DND-41 (cell line): ENCODE data around the gene FBXW4.

ENCODE experiments used
- ATAC-seq: fragments of 200-7000 bp; cut with Tn5 transposase; 3 replicates; pipeline ENCODE4 v1.9.1; 2021; ENCODE audit warnings: low read depth; ENCODE audit not compliant: insufficient read depth
- DNase-seq: peaks from one replicate; pipeline ENCODE4 v3.0.0-alpha.2; 2020
- H2AFZ ChIP-seq: 2 replicates; pipeline ENCODE4 v1.6.0; 2012; ENCODE audit warnings: low read depth, low read length
- H3K27ac ChIP-seq: 2 replicates; pipeline ENCODE4 v1.5.1; 2012; ENCODE audit warnings: low read length, inconsistent platforms
- H3K27me3 ChIP-seq: fragments of 200-600 bp; sonication (generic); 2 replicates; pipeline ENCODE4 v1.6.0; 2012; ENCODE audit warnings: low read length, mild to moderate bottlenecking, inconsistent platforms; ENCODE audit not compliant: insufficient read depth, poor library complexity
- H3K36me3 ChIP-seq: 2 replicates; pipeline ENCODE4 v1.5.1; 2012; ENCODE audit warnings: low read length, inconsistent platforms; ENCODE audit not compliant: insufficient read depth
- H3K4me1 ChIP-seq: 2 replicates; pipeline ENCODE4 v1.5.1; 2012; ENCODE audit warnings: mild to moderate bottlenecking, low read length; ENCODE audit not compliant: insufficient read depth
- H3K4me2 ChIP-seq: 2 replicates; pipeline ENCODE4 v1.6.0; 2012; ENCODE audit warnings: mild to moderate bottlenecking, moderate library complexity, low read length, inconsistent platforms; ENCODE audit not compliant: insufficient read depth
- H3K4me3 ChIP-seq, 2 experiments: fragments of 200-600 bp in 1 of 2; shearing (Covaris generic) in 1 of 2; 2 replicates each; pipeline ENCODE4 v1.5.1; 2012 to 2016; ENCODE audit warnings: inconsistent platforms in 2 of 2, low read length in 2 of 2, mild to moderate bottlenecking in 2 of 2, low read depth in 1 of 2, moderate library complexity in 1 of 2
- H3K79me2 ChIP-seq: 2 replicates; pipeline ENCODE4 v1.6.0; 2012; ENCODE audit warnings: low read length, inconsistent platforms; ENCODE audit not compliant: insufficient read depth
- H3K9ac ChIP-seq: 2 replicates; pipeline ENCODE4 v1.6.0; 2012; ENCODE audit warnings: low read depth, mild to moderate bottlenecking, inconsistent platforms, low read length, moderate library complexity
- H3K9me3 ChIP-seq: 2 replicates; pipeline ENCODE4 v1.5.1; 2012; ENCODE audit warnings: low read length, moderate library complexity, mild to moderate bottlenecking, inconsistent platforms; ENCODE audit not compliant: insufficient read depth, severe bottlenecking
- H4K20me1 ChIP-seq: 2 replicates; pipeline ENCODE4 v1.6.0; 2012; ENCODE audit warnings: low read length; ENCODE audit not compliant: insufficient read depth
- EZH2 ChIP-seq: IDR thresholded peaks from 3 replicates; pipeline ENCODE4 v1.6.1; 2012; ENCODE audit warnings: borderline replicate concordance, low read depth, mild to moderate bottlenecking, moderate library complexity, low read length, inconsistent platforms; ENCODE audit not compliant: severe bottlenecking
- TF ChIP-seq, protein P1 (sequence below): IDR thresholded peaks from 2 replicates; pipeline ENCODE4 v1.5.1; 2012; ENCODE audit warnings: borderline replicate concordance, low read length, moderate library complexity, mild to moderate bottlenecking; ENCODE audit not compliant: poor library complexity, severe bottlenecking; ENCODE audit errors: extremely low read depth

Gene FBXW4

DNA sequence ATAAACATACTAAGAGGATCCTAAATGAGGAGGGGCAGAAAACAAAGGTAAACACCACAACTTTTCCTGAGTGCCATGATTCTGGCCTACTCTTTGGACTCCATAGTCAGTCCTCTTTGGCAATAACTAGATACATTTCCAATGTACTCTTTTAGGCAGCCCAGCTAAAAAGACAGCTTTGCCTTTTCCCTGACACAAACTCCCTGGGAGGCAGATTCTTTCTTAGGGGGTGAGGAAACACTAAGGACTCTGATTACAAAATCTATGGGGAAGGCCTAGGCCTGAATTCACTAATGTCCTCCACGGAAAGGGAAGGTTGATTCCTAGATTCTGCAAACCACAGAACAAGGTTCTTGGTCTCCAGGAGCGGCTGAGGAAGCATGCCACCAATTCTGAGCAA is 25.8 kb downstream of the FBXW4 start:
- no peaks in the 10 kb centered on the region for H3K9me3 ChIP-seq
- H3K4me2 ChIP-seq = no peak overlapping the region
- no peaks in the 10 kb centered on the region for H3K79me2 ChIP-seq
- H3K9ac ChIP-seq = no peak overlapping the region
- H4K20me1 ChIP-seq = no peaks in the 10 kb centered on the region; the same call in 1 of the 2 replicates
- ATAC-seq (no peak), DNase-seq (no peak)
- no peak overlapping the region for H3K27ac ChIP-seq
- no peak overlapping the region for H2AFZ ChIP-seq
- TF ChIP-seq EZH2 = no peak
- TF ChIP-seq, protein P1, sequence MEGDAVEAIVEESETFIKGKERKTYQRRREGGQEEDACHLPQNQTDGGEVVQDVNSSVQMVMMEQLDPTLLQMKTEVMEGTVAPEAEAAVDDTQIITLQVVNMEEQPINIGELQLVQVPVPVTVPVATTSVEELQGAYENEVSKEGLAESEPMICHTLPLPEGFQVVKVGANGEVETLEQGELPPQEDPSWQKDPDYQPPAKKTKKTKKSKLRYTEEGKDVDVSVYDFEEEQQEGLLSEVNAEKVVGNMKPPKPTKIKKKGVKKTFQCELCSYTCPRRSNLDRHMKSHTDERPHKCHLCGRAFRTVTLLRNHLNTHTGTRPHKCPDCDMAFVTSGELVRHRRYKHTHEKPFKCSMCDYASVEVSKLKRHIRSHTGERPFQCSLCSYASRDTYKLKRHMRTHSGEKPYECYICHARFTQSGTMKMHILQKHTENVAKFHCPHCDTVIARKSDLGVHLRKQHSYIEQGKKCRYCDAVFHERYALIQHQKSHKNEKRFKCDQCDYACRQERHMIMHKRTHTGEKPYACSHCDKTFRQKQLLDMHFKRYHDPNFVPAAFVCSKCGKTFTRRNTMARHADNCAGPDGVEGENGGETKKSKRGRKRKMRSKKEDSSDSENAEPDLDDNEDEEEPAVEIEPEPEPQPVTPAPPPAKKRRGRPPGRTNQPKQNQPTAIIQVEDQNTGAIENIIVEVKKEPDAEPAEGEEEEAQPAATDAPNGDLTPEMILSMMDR = no peak
- H3K4me3 ChIP-seq = no peak overlapping the region
- H3K36me3 ChIP-seq = peaks cover 89% of the 10 kb centered on the region
- no peaks in the 10 kb centered on the region for H3K4me1 ChIP-seq
- no peaks in the 10 kb centered on the region for H3K27me3 ChIP-seq

DNA sequence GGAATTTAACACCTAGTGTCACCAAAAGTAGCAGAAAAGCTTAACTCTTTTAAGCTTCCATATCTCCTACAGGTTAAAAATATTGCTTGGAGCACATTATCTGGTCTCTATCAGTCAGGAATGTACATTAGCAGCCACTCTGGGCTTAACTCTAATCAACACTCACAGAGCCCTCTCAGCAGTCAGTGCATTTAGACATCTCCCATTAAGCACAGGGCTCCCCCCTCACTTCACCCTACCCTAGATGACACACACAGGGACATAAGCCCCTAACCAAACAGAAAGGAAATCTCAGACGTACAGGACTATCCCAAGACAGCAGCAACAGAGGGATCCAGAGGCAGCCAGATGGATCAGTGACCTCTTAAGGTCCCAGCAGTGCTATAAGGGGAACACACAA is 26.4 kb downstream of the FBXW4 start:
- no peak overlapping the region for H2AFZ ChIP-seq
- H3K27ac ChIP-seq = no peak overlapping the region
- no peaks in the 10 kb centered on the region for H3K27me3 ChIP-seq
- TF ChIP-seq EZH2 = no peak
- TF ChIP-seq, protein P1 = no peak
- H3K79me2 ChIP-seq = no peaks in the 10 kb centered on the region
- DNase-seq (no peak), ATAC-seq (no peak)
- no peak overlapping the region for H3K4me3 ChIP-seq
- no peaks in the 10 kb centered on the region; the same call in 1 of the 2 replicates for H4K20me1 ChIP-seq
- peaks cover 89% of the 10 kb centered on the region for H3K36me3 ChIP-seq
- no peaks in the 10 kb centered on the region for H3K9me3 ChIP-seq
- no peak overlapping the region for H3K4me2 ChIP-seq
- no peaks in the 10 kb centered on the region for H3K4me1 ChIP-seq
- H3K9ac ChIP-seq = no peak overlapping the region

DNA sequence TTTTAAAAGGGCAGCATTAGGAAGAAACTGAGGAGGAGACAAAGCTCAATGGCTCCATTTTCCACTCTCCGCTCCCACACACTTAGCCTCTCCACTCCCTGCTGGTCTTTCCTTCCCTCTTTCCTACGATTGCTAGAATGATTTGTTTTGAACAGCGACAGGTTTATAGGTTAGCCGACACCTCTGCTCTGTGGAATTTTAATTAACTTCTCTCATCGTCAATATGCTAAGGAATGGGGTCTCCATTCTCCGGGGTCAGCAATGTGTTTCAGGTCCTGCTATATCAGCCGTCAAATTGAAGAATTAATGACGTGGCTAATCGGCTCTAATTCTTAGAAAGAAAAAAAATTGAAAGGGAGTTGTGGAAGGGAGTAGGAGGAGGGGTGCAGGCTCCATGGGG is 28.9 kb downstream of the FBXW4 start:
- no peak overlapping the region for H3K4me2 ChIP-seq
- TF ChIP-seq, protein P1 = no peak
- no peak for TF ChIP-seq EZH2
- ATAC-seq (no peak), DNase-seq (no peak)
- H4K20me1 ChIP-seq = no peaks in the 10 kb centered on the region; the same call in 1 of the 2 replicates
- no peaks in the 10 kb centered on the region for H3K79me2 ChIP-seq
- no peaks in the 10 kb centered on the region for H3K4me1 ChIP-seq
- H3K27me3 ChIP-seq = no peaks in the 10 kb centered on the region
- H3K27ac ChIP-seq = no peak overlapping the region
- no peak overlapping the region for H3K9ac ChIP-seq
- no peaks in the 10 kb centered on the region for H3K9me3 ChIP-seq
- H2AFZ ChIP-seq = no peak overlapping the region
- peaks cover 89% of the 10 kb centered on the region for H3K36me3 ChIP-seq
- H3K4me3 ChIP-seq = no peak overlapping the region

DNA sequence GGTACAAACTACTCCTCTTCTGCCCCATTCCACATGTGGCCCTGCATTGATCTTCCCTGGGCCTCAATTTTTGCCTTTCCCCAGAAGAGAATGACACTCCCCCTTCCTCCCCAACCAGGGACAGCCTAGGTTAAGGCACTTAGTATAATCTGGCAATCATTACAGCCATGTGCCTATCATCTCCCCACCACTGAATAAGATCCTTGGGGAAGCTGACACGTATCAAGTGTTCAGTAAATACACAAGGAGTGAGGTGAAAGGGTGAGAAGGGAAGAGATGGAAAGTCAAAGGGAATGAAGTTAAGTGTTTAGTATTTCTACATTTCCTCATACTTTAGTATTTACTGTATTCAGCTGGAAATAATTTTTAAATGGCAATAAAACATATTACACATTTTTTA is 31.9 kb downstream of the FBXW4 start:
- H3K27ac ChIP-seq = no peak overlapping the region
- no peak for DNase-seq
- H3K9me3 ChIP-seq = no peaks in the 10 kb centered on the region
- H3K36me3 ChIP-seq = peaks cover 84% of the 10 kb centered on the region
- no peaks in the 10 kb centered on the region for H3K79me2 ChIP-seq
- no peaks in the 10 kb centered on the region for H3K27me3 ChIP-seq
- H3K4me2 ChIP-seq = no peak overlapping the region
- H2AFZ ChIP-seq = no peak overlapping the region
- no peak overlapping the region for H3K9ac ChIP-seq
- no peaks in the 10 kb centered on the region for H3K4me1 ChIP-seq
- H4K20me1 ChIP-seq = no peaks in the 10 kb centered on the region; the same call in 1 of the 2 replicates
- no peak for TF ChIP-seq EZH2
- TF ChIP-seq, protein P1 = no peak
- no peak for ATAC-seq
- H3K4me3 ChIP-seq = no peak overlapping the region
